Ramos (cell line): ENCODE data around the gene RTKN2.

ENCODE experiments used
- in situ Hi-C: fragments of 300-500 bp; cut with MboI; formaldehyde crosslinking; loops from one replicate; pipeline ENCODE4 v1.14.3; 2022; ENCODE audit warnings: low sequenced_read_pairs; ENCODE audit not compliant: unreplicated experiment

Gene RTKN2

GRCh38 chr10:62259998-62260397, 8.6 kb downstream of the RTKN2 start:
- in situ Hi-C loops: no loop called here

- in situ Hi-C loops: no loop called here
These were observed 9.2 kb downstream of the RTKN2 start for GRCh38 chr10:62259456-62259855.

GRCh38 chr10:62258926-62259325, 9.7 kb downstream of the RTKN2 start:
- in situ Hi-C loops: no loop called here

GRCh38 chr10:62253704-62254103, 14.9 kb downstream of the RTKN2 start:
- in situ Hi-C loops: no loop called here

- in situ Hi-C loops: no loop called here
These were observed 16.6 kb downstream of the RTKN2 start for GRCh38 chr10:62252051-62252450.

- in situ Hi-C loops: no loop called here
These were observed 17.9 kb downstream of the RTKN2 start for GRCh38 chr10:62250594-62251198.

GRCh38 chr10:62249957-62250356, 18.7 kb downstream of the RTKN2 start:
- in situ Hi-C loops: loop anchor here (25.0 kb wide), 1 partner anchor 488 kb away; no protein-coding TSS in a partner anchor

GRCh38 chr10:62248465-62248864, 20.2 kb downstream of the RTKN2 start:
- in situ Hi-C loops: loop anchor here (25.0 kb wide), 1 partner anchor 486 kb away; no protein-coding TSS in a partner anchor

GRCh38 chr10:62244785-62245467, 23.7 kb downstream of the RTKN2 start:
- in situ Hi-C loops: loop anchor here (25.0 kb wide), 1 partner anchor 483 kb away; no protein-coding TSS in a partner anchor

- in situ Hi-C loops: loop anchor here (25.0 kb wide), 1 partner anchor 482 kb away; no protein-coding TSS in a partner anchor
These were observed 24.6 kb downstream of the RTKN2 start for GRCh38 chr10:62244088-62244487.

- in situ Hi-C loops: loop anchor here (25.0 kb wide), 1 partner anchor 481 kb away; no protein-coding TSS in a partner anchor
These were observed 25.0 kb downstream of the RTKN2 start for GRCh38 chr10:62243647-62243997.

GRCh38 chr10:62242965-62243646, 25.5 kb downstream of the RTKN2 start:
- in situ Hi-C loops: loop anchor here (25.0 kb wide), 1 partner anchor 481 kb away; no protein-coding TSS in a partner anchor

- in situ Hi-C loops: loop anchor here (25.0 kb wide), 1 partner anchor 479 kb away; no protein-coding TSS in a partner anchor
These were observed 27.1 kb downstream of the RTKN2 start for GRCh38 chr10:62241521-62241920.

GRCh38 chr10:62239994-62240393, 28.6 kb downstream of the RTKN2 start:
- in situ Hi-C loops: loop anchor here (5.0 to 25.0 kb wide), 3 partner anchors 198 to 478 kb away; no protein-coding TSS in a partner anchor

GRCh38 chr10:62238880-62239279, 29.8 kb downstream of the RTKN2 start:
- in situ Hi-C loops: loop anchor here (5.0 to 25.0 kb wide), 3 partner anchors 197 to 477 kb away; no protein-coding TSS in a partner anchor

GRCh38 chr10:62237966-62238365, 30.7 kb downstream of the RTKN2 start:
- in situ Hi-C loops: loop anchor here (5.0 to 25.0 kb wide), 3 partner anchors 196 to 476 kb away; no protein-coding TSS in a partner anchor

- in situ Hi-C loops: loop anchor here (5.0 to 25.0 kb wide), 3 partner anchors 195 to 475 kb away; no protein-coding TSS in a partner anchor
These were observed 31.1 kb downstream of the RTKN2 start for GRCh38 chr10:62237506-62237905.

- in situ Hi-C loops: loop anchor here (10.0 to 25.0 kb wide), 2 partner anchors 339 to 472 kb away; no protein-coding TSS in a partner anchor
These were observed 34.5 kb downstream of the RTKN2 start for GRCh38 chr10:62234077-62234605.

GRCh38 chr10:62233356-62234076, 35.1 kb downstream of the RTKN2 start:
- in situ Hi-C loops: loop anchor here (10.0 to 25.0 kb wide), 2 partner anchors 339 to 471 kb away; no protein-coding TSS in a partner anchor
